ENCODE results near the gene ANKDD1B.
"Not testable (repeated sequence)": the region's sequence is repeated elsewhere in the genome, so short reads cannot be mapped to it uniquely, and the experiment has no call there.

- TF ChIP-seq POLR2AphosphoS5, CTCF (IDR thresholded peaks at IDR 0.05): not testable (repeated sequence)
These were observed 33.0 kb upstream of the ANKDD1B start for GRCh38 chr5:75578280-75578679.
